HT-29 (cell line): ENCODE measurements around the gene PLCG2. TPM values are rescaled to one million over a fixed set of nuclear protein-coding genes. Genes with fewer than 3 reads are reported as not detected.
"Not testable (repeated sequence)": the region's sequence is repeated elsewhere in the genome, so short reads cannot be mapped to it uniquely, and the experiment has no call there.

Source experiments
- DNase-seq: peaks from one replicate; pipeline ENCODE4 v3.0.0-alpha.2; 2015; ENCODE audit warnings: low spot score
- total RNA-seq: library from RNA; depleted of rRNA; stranded (reverse); fragments of >200 nt; shearing (Covaris generic); gene quantifications from 2 replicates; pipeline ENCODE4 v1.2.3, GENCODE V29; 2014; rRNA removed

The PLCG2 gene
- total RNA-seq, 1 experiment from 2014 or later, result 3.0 TPM

DNA sequence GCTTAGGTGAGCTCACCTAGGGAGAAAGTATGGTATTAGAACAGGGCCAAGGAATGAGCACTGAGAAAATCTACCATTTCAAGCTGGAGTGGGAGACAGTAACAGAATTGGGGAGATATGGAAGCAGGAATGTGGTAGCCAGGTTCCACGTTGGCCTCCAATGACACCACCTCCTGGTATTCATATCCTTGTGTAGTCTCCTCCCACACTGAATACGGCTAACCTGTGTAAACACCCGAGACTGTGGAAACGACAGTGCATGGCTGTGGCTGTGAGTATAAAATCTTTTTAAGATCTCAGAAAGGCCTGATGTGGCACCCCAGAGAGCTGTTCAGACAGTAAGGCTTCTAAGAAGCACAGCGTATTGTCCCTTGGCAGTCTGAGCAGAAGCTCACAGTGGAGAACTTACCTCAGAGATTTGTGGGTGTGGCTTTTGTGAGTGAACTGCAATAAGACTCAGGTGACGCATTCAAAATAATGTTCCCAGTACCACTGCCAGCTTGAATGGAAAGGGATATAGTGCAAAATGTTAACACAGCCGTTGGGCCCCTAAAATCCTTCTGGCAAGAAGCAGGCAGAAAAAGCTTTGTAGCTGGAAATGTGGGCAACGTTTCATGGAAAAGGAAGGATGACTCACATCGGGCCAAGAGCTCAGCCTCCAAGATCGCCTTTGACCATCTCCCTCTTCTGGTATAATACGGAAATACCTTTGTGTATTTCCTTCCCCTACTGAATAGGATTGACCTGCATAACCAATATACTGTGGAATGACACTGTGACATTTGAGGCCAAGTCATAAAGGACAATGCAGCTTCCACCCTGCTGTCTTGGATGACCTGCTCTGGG, 217.8 kb downstream of the PLCG2 start:
- DNase-seq, result peak; percentile 92

DNA sequence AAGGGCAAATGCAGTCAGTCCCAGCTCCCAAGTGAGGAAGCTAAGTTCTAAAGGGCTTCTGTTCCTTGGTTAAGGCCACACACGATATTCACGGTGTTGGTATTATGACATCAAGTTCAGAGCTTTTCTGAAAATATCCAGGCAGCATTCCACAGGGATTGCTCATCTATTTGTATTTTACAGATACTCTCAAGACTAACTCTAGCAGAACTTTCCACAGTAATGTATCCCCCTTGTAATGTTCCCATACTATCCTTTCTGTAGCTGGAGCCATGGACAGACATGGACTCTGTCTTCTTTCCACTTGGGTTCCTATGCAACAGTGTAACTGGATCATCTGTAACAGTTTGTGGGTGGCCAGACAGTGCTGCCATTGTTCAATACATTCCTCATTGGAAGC, 218.6 kb downstream of the PLCG2 start:
- peak; percentile 44 for DNase-seq

DNA sequence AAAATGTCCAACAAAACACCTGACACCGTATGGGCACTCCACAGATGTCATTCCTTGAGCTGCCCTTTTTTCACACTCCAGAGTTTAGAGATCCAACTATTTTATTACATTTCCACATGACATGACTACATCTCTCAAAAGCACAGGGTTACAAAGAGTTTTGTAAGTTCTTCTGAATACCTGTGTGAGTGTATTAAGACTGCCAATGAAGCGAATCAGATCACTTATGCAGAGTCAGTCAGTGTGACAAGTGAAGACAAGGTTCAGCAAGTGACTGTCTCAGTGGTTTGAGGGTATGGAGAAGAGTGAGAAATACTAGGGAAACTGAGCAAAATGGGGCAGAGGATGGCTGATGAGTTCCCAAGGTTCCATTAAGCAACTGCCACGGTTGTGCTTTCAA, 223.7 kb downstream of the PLCG2 start:
- no peak for DNase-seq

DNA sequence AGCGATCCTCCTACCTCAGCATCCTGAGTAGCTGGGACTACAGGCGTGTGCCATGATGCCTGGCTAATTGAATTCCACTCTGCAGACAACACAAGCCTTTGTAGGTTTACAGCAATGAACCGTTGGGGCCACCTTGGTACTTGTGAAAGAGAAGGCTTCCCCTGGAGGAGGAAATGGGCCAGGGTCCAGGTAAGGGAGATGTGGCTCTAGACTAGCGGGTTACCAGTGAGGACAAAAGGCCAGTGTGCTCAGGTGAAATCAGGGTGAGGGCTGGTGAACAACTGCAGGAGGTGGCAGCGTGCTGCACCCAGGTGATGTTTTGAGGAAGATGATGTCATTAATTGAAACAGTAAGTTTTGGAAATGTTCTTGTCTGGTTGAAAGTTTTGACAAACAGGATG, 225.5 kb downstream of the PLCG2 start:
- DNase-seq, result peak; percentile 61

DNA sequence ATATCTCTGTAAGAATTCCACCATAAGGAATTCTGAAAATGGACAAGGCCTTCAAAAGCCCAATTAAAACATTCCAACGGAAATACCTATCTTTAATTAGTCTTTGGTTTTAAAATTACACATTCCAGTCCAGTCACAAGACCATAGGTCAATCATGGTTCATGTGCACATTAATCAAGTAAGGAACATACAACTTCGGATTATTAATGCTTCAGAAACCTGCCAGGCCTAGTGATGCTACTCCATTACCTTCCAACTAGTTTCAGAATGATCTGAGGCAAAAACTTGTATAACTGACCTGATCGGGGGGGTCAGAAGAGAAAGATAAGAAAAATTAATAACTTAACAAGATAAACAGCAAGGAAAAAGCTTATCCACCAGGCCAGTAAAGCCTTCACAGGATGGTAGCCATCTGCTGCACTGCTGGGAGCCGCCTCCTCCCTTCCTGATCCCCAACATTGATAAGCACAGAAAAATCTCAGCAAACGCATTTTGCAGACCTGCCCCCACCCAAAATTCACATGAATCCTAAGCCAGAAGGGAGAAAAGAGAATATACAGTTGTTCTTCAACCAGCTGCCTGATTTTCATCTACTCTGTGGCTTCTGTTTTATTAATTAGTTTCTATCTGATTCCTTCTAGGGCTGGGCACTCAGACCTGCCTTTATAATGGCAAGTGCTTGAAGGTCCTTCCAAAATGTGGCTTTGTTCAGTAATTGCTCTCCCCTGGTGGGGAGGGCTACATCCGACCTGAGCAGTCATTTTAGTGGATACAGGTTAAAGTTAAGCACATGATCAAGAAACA, 226.1 kb downstream of the PLCG2 start:
- peak; percentile 57 for DNase-seq

DNA sequence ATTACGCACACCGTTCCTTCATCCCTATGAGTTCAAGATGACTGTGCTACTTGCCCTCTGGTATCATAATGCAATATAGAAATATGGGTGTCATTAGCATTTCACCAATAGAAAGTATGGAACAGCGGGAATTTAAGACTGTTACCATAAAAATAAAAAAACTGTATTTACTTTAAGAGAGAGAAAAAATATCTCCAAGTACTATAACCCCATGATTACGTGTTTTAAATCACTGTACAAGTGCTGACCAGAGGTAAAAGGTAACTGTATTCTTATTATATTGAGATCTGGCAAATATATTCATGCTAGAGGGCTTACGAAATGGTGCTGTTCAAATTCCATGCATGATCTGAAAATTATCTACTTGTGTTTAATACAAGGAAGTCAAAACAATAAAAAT, 226.9 kb downstream of the PLCG2 start:
- no peak for DNase-seq

DNA sequence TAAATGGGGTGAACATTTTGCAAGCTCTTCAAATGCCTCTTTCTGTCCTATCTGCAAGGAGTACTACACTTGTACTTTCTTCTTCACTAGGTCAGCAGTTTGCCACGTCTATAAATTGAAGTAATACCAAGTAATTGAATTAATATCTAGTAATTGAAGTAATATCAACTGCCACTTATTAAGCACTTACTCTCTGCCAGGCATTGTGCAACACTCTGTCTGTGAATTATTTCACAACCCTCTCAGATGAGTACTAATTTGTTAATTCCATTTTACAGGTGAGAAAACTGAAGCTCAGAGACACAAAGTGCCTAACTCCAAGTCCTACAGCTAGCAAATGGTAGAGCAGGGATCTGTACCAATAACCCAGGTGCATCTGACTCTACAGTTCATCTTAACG, 228.1 kb downstream of the PLCG2 start:
- DNase-seq, result no peak

DNA sequence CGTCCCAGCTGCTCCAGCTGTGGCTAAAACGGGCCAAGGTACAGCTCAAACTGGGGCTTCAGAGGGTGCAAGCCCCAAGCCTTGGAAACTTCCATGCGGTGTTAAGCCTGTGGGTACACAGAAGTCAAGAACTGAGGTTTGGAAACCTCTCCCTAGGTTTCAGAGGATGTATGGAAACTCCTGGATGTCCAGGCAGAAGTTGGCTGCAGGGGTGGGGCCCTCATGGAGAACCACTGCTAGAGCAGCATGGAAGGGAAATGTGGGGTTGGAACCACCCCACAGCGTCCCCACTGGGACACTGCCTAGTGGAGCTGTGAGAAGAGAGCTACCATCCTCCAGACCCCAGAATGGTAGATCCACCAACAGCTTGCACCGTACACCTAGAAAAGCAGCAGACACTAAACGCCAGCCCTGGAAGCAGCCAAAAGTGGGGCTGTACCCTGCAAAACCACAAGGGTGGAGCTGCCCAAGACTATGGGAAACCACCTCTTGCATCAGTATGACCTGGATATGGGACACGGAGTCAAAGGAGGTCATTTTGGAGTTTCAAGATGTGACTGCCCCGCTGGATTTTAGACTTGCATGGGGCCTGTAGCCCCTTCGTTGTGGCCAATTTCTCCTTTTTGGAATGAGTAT, 230.0 kb downstream of the PLCG2 start:
- DNase-seq, result no peak

DNA sequence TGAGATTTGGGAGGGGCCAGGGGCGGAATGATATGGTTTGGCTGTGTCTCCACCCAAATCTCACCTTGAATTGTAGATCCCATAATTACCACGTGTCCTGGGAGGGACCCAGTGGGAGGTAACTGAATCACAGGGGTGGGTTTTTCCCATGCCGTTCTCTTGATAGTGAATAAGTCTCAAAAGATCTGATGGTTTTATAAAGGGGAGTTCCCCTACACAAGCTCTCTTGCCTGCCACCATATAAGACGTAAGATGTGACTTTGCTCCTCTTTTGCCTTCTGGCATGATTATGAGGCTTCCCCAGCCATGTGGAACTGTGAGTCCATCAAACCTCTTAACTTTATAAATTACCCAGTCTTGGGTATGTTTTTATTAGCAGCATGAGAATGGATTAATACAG, 230.7 kb downstream of the PLCG2 start:
- not testable (repeated sequence) for DNase-seq

DNA sequence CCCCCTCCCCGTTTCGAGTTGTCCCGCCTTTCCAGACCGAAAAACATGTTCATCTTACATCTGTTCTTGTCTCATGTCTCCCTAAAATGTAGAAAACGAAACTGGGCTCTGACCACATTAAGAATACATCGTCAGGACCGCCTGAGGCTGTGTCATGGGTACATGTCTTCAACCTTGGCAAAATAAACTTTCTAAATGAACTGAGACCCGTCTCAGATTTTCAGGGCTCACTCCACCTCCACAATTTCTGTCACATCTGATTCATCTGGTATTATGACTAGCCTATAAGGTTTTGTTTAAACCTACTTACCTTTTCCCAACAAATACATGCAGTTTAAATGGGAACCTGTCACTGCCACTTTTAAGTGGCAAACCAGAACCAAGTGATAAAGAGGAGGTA, 231.6 kb downstream of the PLCG2 start:
- DNase-seq, result no peak

DNA sequence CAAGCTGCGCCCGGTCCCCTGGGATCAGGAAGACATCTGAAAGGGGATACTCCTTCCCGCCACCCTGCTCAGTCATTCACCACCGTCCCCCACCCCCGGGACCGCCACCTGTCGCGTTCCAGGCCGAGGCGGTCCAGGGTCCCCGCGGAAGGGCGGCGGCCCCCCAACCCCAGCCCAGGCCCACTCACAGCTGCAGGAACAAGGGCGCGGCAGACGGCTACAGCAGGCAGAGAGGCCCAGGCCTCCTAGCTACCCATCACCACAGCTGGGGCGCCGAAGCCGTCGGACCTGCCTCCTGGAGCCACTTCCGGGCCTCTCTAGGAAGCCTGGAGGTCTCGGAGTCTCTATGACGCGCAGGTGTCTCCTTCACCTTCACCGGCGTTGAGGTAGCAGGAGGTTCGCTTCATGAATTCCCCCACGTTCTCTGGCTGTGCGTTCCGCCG, 232.1 kb downstream of the PLCG2 start, which contains the start of gene SDR42E1:
Gene SDR42E1, minus strand, starts transcription at position 272 of the 443 bp plus-strand sequence. CDS start 10,612 bp downstream, outside the sequence.
- DNase-seq, result peak; percentile 82

Other genes starting within 250 kb of the PLCG2 start
- gene SDR42E1, start 232.2 kb downstream of the PLCG2 start, total RNA-seq, result 3.4 and 10.2 TPM in 2 replicates